Measurements from ENCODE around the gene POLE. TPM values are rescaled to one million over a fixed set of nuclear protein-coding genes. Genes with fewer than 3 reads are reported as not detected.

Gene POLE
- total RNA-seq, 4 donors from 2014 or later: 58.3 to 198 (median 84.3) TPM

GRCh38 chr12:132734206-132734605, 47.1 kb upstream of the POLE start:
- Histone ChIP-seq H3K27ac (no peak overlapping the region), H3K36me3 (peaks cover 0 to 94% (median 0%) of the 10 kb centered on the region in 3 donors), H3K4me1 (no peaks in the 10 kb centered on the region), H3K9me3 (no peaks in the 10 kb centered on the region), H3K4me3 (no peak overlapping the region), H3K27me3 (no peaks in the 10 kb centered on the region)
- no peak for DNase-seq
- TF ChIP-seq CTCF (IDR thresholded peaks at IDR 0.05) (no peak), POLR2A (IDR thresholded peaks at IDR 0.05) (no peak)

- no peak for DNase-seq
- Histone ChIP-seq H3K36me3 (peaks cover 0 to 96% (median 0%) of the 10 kb centered on the region in 3 donors), H3K27ac (no peak overlapping the region), H3K9me3 (no peaks in the 10 kb centered on the region), H3K27me3 (no peaks in the 10 kb centered on the region), H3K4me1 (no peaks in the 10 kb centered on the region), H3K4me3 (no peak overlapping the region)
- no peak for TF ChIP-seq CTCF (IDR thresholded peaks at IDR 0.05)
- TF ChIP-seq POLR2A (IDR thresholded peaks at IDR 0.05): no peak
Observed at GRCh38 chr12:132731574-132731973, 44.4 kb upstream of the POLE start.

- Histone ChIP-seq H3K27ac (no peak overlapping the region), H3K4me1 (no peaks in the 10 kb centered on the region), H3K36me3 (peaks cover 0 to 96% (median 0%) of the 10 kb centered on the region in 3 donors), H3K27me3 (no peaks in the 10 kb centered on the region), H3K4me3 (no peak overlapping the region), H3K9me3 (no peaks in the 10 kb centered on the region)
- TF ChIP-seq POLR2A (IDR thresholded peaks at IDR 0.05) (no peak), CTCF (IDR thresholded peaks at IDR 0.05) (no peak)
- no peak for DNase-seq
Observed at GRCh38 chr12:132730353-132730752, 43.2 kb upstream of the POLE start.

GRCh38 chr12:132729541-132730320, 42.6 kb upstream of the POLE start:
- Histone ChIP-seq H3K27me3 (no peaks in the 10 kb centered on the region), H3K4me3 (no peak overlapping the region), H3K27ac (no peak overlapping the region), H3K4me1 (no peaks in the 10 kb centered on the region), H3K9me3 (no peaks in the 10 kb centered on the region), H3K36me3 (peaks cover 0 to 96% (median 0%) of the 10 kb centered on the region in 3 donors)
- no peak for DNase-seq
- TF ChIP-seq POLR2A (IDR thresholded peaks at IDR 0.05): no peak
- TF ChIP-seq CTCF (IDR thresholded peaks at IDR 0.05): no peak

- H3K27ac ChIP-seq: no peak overlapping the region
- H3K9me3 ChIP-seq: no peaks in the 10 kb centered on the region
- no peaks in the 10 kb centered on the region for H3K27me3 ChIP-seq
- no peaks in the 10 kb centered on the region for H3K4me1 ChIP-seq
- DNase-seq: no peak
- TF ChIP-seq CTCF (IDR thresholded peaks at IDR 0.05): no peak
- TF ChIP-seq POLR2A (IDR thresholded peaks at IDR 0.05): no peak
- H3K36me3 ChIP-seq: peaks cover 0 to 96% (median 0%) of the 10 kb centered on the region in 3 donors
- no peak overlapping the region for H3K4me3 ChIP-seq
Observed at GRCh38 chr12:132728502-132728901, 41.4 kb upstream of the POLE start.

Measured in Peyer's patch (tissue), 4 donors.